GM12878 (cell line): ENCODE data around the gene DUS2. TPM values are rescaled to one million over a fixed set of nuclear protein-coding genes. Genes with fewer than 3 reads are reported as not detected.

Experiments
- BMI1 ChIP-seq: fragments of 450-650 bp; IDR thresholded peaks from 2 replicates; pipeline ENCODE4 v1.6.1; 2016; ENCODE audit warnings: mild to moderate bottlenecking, moderate library complexity, borderline replicate concordance
- DPF2 ChIP-seq: fragments of 450-650 bp; IDR thresholded peaks from 2 replicates; pipeline ENCODE4 v1.6.1; 2017; ENCODE audit warnings: mild to moderate bottlenecking
- GATAD2B ChIP-seq: fragments of 450-650 bp; conservative IDR thresholded peaks from 2 replicates; pipeline ENCODE4 v1.6.1; 2017; ENCODE audit warnings: low read depth, mild to moderate bottlenecking, moderate library complexity
- JUNB ChIP-seq: IDR thresholded peaks from 2 replicates; pipeline ENCODE4 v1.6.1; 2016; ENCODE audit warnings: antibody characterized with exemption, mild to moderate bottlenecking
- JUND ChIP-seq: IDR thresholded peaks from 2 replicates; pipeline ENCODE4 v1.6.1; 2012; ENCODE audit warnings: low read depth, mild to moderate bottlenecking, low read length, improper control_type of control experiment, moderate library complexity
- MXI1 ChIP-seq: fragments of 150-350 bp; IDR thresholded peaks from 2 replicates; pipeline ENCODE4 v1.6.1; 2011; ENCODE audit warnings: low read depth, mild to moderate bottlenecking, inconsistent platforms, low read length, improper control_type of control experiment
- PAX8 ChIP-seq: fragments of 450-650 bp; IDR thresholded peaks from 2 replicates; pipeline ENCODE4 v1.6.1; 2017; ENCODE audit warnings: mild to moderate bottlenecking, moderate library complexity
- POLR2A ChIP-seq: IDR thresholded peaks from 2 replicates; pipeline ENCODE4 v1.6.1; 2011; ENCODE audit warnings: low read depth, mild to moderate bottlenecking, low read length
- RELA ChIP-seq: fragments of 450-650 bp; IDR thresholded peaks from 2 replicates; pipeline ENCODE4 v1.8.0; 2014; ENCODE audit warnings: borderline replicate concordance; ENCODE audit not compliant: partially characterized antibody
- SREBF1 ChIP-seq: IDR thresholded peaks from 2 replicates; pipeline ENCODE4 v1.6.1; 2012; ENCODE audit warnings: mild to moderate bottlenecking, low read length
- STAT1 ChIP-seq: fragments of 450-650 bp; conservative IDR thresholded peaks from 2 replicates; pipeline ENCODE4 v1.6.1; 2014; ENCODE audit warnings: antibody characterized with exemption, mild to moderate bottlenecking
- SUZ12 ChIP-seq: fragments of 200-600 bp; sonication (generic); IDR thresholded peaks from one replicate; pipeline ENCODE4 v1.6.1; 2018; ENCODE audit warnings: antibody characterized with exemption, mild to moderate bottlenecking; ENCODE audit not compliant: unreplicated experiment
- TCF3 ChIP-seq: IDR thresholded peaks from 2 replicates; pipeline ENCODE4 v1.6.1; 2012; ENCODE audit warnings: low read depth, mild to moderate bottlenecking, low read length, borderline replicate concordance; ENCODE audit not compliant: insufficient read depth
- ZNF217 ChIP-seq: fragments of 450-650 bp; IDR thresholded peaks from 2 replicates; pipeline ENCODE4 v1.6.1; 2017; ENCODE audit warnings: antibody characterized with exemption, mild to moderate bottlenecking
- ZNF24 ChIP-seq: fragments of 450-650 bp; IDR thresholded peaks from 2 replicates; pipeline ENCODE4 v1.6.1; 2017; ENCODE audit warnings: antibody characterized with exemption, mild to moderate bottlenecking
- polyA plus RNA-seq, 11 experiments: library from polyadenylated mRNA; depleted of rRNA in 4 of 11; unstranded in 6 of 11; stranded (reverse) in 5 of 11; fragments of >200 nt; fragmentation: Nextera tagmentation in 4 of 11; fragmentation: Illumina TruSeq in 1 of 11; extraction: Ambion mirVana in 4 of 11; extraction: Trizol in 1 of 11; gene quantifications; 1 replicate in 1 of 11; 2 replicates in 10 of 11; pipeline versions ENCODE4 v1.2.1 to v1.2.3, GENCODE V29; 2011 to 2016; ENCODE audit warnings: inconsistent platforms in 2 of 11, missing spikeins in 2 of 11, low read depth in 1 of 11
- total RNA-seq, 4 experiments: library from RNA; depleted of rRNA in 3 of 4; stranded (reverse); fragments of >200 nt in 3 of 4; fragmentation: Illumina TruSeq in 1 of 4; extraction: Trizol in 1 of 4; gene quantifications; 2 replicates each; pipeline versions ENCODE4 v1.2.1 to v1.2.3, GENCODE V29; 2013 to 2021
- TF ChIP-seq, protein P1 (sequence below): fragments of 450-650 bp; conservative IDR thresholded peaks from 2 replicates; pipeline ENCODE4 v1.6.1; 2017; ENCODE audit warnings: mild to moderate bottlenecking, moderate library complexity
- TF ChIP-seq, protein P2 (sequence below): fragments of 450-650 bp; formaldehyde crosslinking; IDR thresholded peaks from 2 replicates; pipeline ENCODE4 v1.5.0; 2022; ENCODE audit warnings: mild to moderate bottlenecking, missing genetic modification characterization
- TF ChIP-seq, protein P3 (sequence below): IDR thresholded peaks from 2 replicates; pipeline ENCODE4 v1.6.1; 2012; ENCODE audit warnings: low read length, inconsistent platforms
- TF ChIP-seq, protein P4 (sequence below): fragments of 450-650 bp; IDR thresholded peaks from 2 replicates; pipeline ENCODE4 v1.6.1; 2016; ENCODE audit warnings: mild to moderate bottlenecking
- TF ChIP-seq, protein P5 (sequence below), 3 experiments: IDR thresholded peaks in 2 of 3; conservative IDR thresholded peaks in 1 of 3; 2 replicates each; pipeline ENCODE4 v1.5.1; 2011; ENCODE audit warnings: low read depth in 3 of 3, low read length in 3 of 3, mild to moderate bottlenecking in 3 of 3, control low read depth in 2 of 3, moderate library complexity in 2 of 3, inconsistent platforms in 1 of 3, mixed read lengths in 1 of 3; ENCODE audit not compliant: control insufficient read depth in 2 of 3, insufficient read depth in 1 of 3; ENCODE audit errors: extremely low read depth in 1 of 3

The DUS2 gene
- total and polyA plus RNA-seq, 10 of the 15 experiments (the other 5 are each of a cell fraction or from before 2014, with no cell fraction given): 4.8 to 32.3 (median 25.5) TPM

DNA sequence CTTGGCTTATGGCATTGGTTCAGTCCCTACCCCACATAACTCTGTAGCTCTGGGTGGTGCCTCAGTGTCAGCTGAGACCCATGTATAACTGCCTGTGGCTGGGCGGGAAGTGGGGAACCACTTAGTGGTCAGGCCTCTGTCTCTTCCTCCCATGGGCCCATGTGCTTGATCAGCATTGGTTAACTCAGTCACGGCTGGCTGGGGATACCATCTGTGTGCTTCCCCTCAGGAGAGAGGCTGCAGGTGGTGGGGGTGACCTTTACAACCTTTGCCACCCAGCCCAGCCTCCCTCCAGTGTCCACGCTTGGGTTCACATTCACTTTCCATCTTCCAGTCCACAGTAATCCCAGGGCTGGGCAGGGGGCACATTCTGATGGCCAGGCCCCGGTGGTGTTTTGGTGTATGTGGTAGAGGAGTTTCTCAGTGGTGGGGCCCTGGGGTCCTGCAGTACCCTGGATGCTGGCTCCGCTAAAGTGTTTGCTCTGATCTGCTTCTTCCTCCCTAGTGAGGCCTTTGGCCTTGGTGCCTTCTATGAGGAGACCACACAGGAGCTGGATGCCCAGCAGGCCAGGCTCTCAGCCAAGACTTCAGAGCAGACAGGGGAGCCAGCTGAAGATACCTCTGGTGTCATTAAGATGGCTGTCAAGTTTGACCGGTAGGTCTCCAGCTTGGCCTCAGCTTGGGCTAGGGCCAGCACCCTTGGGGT lies 51.9 kb downstream of the DUS2 start (continued):
- TF ChIP-seq RELA (peak; percentile 31), ZNF217 (no peak), MXI1 (peak; percentile 56), ZNF24 (no peak), POLR2A (0 out of 2 replicates have a peak, but pooled peaks have one; percentile 19), JUND (no peak), TCF3 (peak; percentile 85; the same call in 1 of the 2 replicates), JUNB (no peak), SUZ12 (no peak), SREBF1 (no peak), PAX8 (no peak), STAT1 (no peak), BMI1 (no peak), GATAD2B (peak; percentile 92), DPF2 (peak; percentile 84)
- TF ChIP-seq, protein P1, sequence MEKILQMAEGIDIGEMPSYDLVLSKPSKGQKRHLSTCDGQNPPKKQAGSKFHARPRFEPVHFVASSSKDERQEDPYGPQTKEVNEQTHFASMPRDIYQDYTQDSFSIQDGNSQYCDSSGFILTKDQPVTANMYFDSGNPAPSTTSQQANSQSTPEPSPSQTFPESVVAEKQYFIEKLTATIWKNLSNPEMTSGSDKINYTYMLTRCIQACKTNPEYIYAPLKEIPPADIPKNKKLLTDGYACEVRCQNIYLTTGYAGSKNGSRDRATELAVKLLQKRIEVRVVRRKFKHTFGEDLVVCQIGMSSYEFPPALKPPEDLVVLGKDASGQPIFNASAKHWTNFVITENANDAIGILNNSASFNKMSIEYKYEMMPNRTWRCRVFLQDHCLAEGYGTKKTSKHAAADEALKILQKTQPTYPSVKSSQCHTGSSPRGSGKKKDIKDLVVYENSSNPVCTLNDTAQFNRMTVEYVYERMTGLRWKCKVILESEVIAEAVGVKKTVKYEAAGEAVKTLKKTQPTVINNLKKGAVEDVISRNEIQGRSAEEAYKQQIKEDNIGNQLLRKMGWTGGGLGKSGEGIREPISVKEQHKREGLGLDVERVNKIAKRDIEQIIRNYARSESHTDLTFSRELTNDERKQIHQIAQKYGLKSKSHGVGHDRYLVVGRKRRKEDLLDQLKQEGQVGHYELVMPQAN: no peak
- TF ChIP-seq, protein P2, sequence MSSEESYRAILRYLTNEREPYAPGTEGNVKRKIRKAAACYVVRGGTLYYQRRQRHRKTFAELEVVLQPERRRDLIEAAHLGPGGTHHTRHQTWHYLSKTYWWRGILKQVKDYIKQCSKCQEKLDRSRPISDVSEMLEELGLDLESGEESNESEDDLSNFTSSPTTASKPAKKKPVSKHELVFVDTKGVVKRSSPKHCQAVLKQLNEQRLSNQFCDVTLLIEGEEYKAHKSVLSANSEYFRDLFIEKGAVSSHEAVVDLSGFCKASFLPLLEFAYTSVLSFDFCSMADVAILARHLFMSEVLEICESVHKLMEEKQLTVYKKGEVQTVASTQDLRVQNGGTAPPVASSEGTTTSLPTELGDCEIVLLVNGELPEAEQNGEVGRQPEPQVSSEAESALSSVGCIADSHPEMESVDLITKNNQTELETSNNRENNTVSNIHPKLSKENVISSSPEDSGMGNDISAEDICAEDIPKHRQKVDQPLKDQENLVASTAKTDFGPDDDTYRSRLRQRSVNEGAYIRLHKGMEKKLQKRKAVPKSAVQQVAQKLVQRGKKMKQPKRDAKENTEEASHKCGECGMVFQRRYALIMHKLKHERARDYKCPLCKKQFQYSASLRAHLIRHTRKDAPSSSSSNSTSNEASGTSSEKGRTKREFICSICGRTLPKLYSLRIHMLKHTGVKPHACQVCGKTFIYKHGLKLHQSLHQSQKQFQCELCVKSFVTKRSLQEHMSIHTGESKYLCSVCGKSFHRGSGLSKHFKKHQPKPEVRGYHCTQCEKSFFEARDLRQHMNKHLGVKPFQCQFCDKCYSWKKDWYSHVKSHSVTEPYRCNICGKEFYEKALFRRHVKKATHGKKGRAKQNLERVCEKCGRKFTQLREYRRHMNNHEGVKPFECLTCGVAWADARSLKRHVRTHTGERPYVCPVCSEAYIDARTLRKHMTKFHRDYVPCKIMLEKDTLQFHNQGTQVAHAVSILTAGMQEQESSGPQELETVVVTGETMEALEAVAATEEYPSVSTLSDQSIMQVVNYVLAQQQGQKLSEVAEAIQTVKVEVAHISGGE (CRISPR knock-in tag): no peak
- TF ChIP-seq, protein P3, sequence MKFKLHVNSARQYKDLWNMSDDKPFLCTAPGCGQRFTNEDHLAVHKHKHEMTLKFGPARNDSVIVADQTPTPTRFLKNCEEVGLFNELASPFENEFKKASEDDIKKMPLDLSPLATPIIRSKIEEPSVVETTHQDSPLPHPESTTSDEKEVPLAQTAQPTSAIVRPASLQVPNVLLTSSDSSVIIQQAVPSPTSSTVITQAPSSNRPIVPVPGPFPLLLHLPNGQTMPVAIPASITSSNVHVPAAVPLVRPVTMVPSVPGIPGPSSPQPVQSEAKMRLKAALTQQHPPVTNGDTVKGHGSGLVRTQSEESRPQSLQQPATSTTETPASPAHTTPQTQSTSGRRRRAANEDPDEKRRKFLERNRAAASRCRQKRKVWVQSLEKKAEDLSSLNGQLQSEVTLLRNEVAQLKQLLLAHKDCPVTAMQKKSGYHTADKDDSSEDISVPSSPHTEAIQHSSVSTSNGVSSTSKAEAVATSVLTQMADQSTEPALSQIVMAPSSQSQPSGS: no peak; the same call in 1 of the 2 replicates
- TF ChIP-seq, protein P4, sequence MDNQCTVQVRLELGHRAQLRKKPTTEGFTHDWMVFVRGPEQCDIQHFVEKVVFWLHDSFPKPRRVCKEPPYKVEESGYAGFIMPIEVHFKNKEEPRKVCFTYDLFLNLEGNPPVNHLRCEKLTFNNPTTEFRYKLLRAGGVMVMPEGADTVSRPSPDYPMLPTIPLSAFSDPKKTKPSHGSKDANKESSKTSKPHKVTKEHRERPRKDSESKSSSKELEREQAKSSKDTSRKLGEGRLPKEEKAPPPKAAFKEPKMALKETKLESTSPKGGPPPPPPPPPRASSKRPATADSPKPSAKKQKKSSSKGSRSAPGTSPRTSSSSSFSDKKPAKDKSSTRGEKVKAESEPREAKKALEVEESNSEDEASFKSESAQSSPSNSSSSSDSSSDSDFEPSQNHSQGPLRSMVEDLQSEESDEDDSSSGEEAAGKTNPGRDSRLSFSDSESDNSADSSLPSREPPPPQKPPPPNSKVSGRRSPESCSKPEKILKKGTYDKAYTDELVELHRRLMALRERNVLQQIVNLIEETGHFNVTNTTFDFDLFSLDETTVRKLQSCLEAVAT: peak; percentile 93
- TF ChIP-seq, protein P5, sequence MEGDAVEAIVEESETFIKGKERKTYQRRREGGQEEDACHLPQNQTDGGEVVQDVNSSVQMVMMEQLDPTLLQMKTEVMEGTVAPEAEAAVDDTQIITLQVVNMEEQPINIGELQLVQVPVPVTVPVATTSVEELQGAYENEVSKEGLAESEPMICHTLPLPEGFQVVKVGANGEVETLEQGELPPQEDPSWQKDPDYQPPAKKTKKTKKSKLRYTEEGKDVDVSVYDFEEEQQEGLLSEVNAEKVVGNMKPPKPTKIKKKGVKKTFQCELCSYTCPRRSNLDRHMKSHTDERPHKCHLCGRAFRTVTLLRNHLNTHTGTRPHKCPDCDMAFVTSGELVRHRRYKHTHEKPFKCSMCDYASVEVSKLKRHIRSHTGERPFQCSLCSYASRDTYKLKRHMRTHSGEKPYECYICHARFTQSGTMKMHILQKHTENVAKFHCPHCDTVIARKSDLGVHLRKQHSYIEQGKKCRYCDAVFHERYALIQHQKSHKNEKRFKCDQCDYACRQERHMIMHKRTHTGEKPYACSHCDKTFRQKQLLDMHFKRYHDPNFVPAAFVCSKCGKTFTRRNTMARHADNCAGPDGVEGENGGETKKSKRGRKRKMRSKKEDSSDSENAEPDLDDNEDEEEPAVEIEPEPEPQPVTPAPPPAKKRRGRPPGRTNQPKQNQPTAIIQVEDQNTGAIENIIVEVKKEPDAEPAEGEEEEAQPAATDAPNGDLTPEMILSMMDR (IDR thresholded peaks at IDR 0.05 in 2 of 3, conservative IDR thresholded peaks at IDR 0.05 in 1 of 3; ENCODE audit: control insufficient read depth in 2 of 3, extremely low read depth in 1 of 3, insufficient read depth in 1 of 3, low read depth in 3 of 3, low read length in 3 of 3): no peak
